Uterus (tissue), 2 donors: ENCODE data around the gene RARS2.

Experiments
- CTCF ChIP-seq, 4 experiments: fragments of 200-600 bp in 2 of 4; fragments of 450-650 bp in 2 of 4; sonication (generic) in 2 of 4; IDR thresholded peaks; one replicate each; pipeline ENCODE4 v1.5.1; 2016 to 2019; ENCODE audit warnings: antibody characterized with exemption in 4 of 4, mild to moderate bottlenecking in 2 of 4, moderate library complexity in 1 of 4
- POLR2A ChIP-seq, 2 donors: fragments of 450-650 bp; IDR thresholded peaks; one replicate each; pipeline ENCODE4 v1.6.1; 2016; ENCODE audit warnings: antibody characterized with exemption in 2 of 2, mild to moderate bottlenecking in 1 of 2, moderate library complexity in 1 of 2

GRCh38 chr6:87572883-87573282 lies 16.9 kb downstream of the RARS2 start:
- TF ChIP-seq CTCF (IDR thresholded peaks at IDR 0.05) (no peak), POLR2A (IDR thresholded peaks at IDR 0.05) (no peak)
